H1 (cell line): Measurements from ENCODE around the gene FAM163A. TPM values are rescaled to one million over a fixed set of nuclear protein-coding genes. Genes with fewer than 3 reads are reported as not detected.

Source experiments
- CTCF ChIA-PET: fragments of 300-600 bp; sonication (Branson Sonifier 250); formaldehyde crosslinking; loops from one replicate; lab custom pipeline; 2021; ENCODE audit not compliant: partially characterized antibody; lab: Charles Lee
- POLR2A ChIA-PET: fragments of 300-600 bp; sonication (Branson Sonifier 250); formaldehyde crosslinking; loops from one replicate; lab custom pipeline; 2021; ENCODE audit warnings: inconsistent platforms; ENCODE audit not compliant: partially characterized antibody; lab: Charles Lee
- DNase-seq, 2 experiments: peaks; one replicate each; pipeline versions ENCODE4 v3.0.0 to v3.0.0-alpha.2; 2010 to 2022; ENCODE audit warnings: low spot score in 2 of 2, low read depth in 1 of 2, mixed read lengths in 1 of 2
- FAIRE-seq: peaks from 2 replicates; lab custom pipeline; 2011; peaks lifted over from hg19 to GRCh38; lab: Jason Lieb, UNC
- H2AFZ ChIP-seq: 2 replicates; pipeline ENCODE4 v1.8.1; 2012; ENCODE audit warnings: low read length, inconsistent platforms
- H2AK5ac ChIP-seq: 2 replicates; pipeline ENCODE4 v1.6.1; 2013; ENCODE audit warnings: low read depth, low read length
- H2BK120ac ChIP-seq: replicated peaks from 2 replicates; pipeline ENCODE3; 2013; ENCODE audit warnings: low read depth, low read length, inconsistent platforms
- H2BK12ac ChIP-seq: 2 replicates; pipeline ENCODE4 v1.6.1; 2013; ENCODE audit warnings: low read depth, low read length
- H2BK15ac ChIP-seq: 2 replicates; pipeline ENCODE4 v1.6.1; 2013; ENCODE audit warnings: low read length
- H2BK20ac ChIP-seq: 2 replicates; pipeline ENCODE4 v1.6.1; 2013; ENCODE audit warnings: low read length
- H2BK5ac ChIP-seq: 2 replicates; pipeline ENCODE4 v1.6.1; 2013; ENCODE audit warnings: low read depth, low read length
- H3K14ac ChIP-seq: 2 replicates; pipeline ENCODE4 v1.6.1; 2013; ENCODE audit warnings: inconsistent platforms; ENCODE audit not compliant: insufficient read length
- H3K18ac ChIP-seq: 2 replicates; pipeline ENCODE4 v1.6.1; 2013; ENCODE audit warnings: low read length; ENCODE audit errors: extremely low read depth
- H3K23ac ChIP-seq: 2 replicates; pipeline ENCODE4 v1.6.1; 2013; ENCODE audit warnings: inconsistent platforms; ENCODE audit not compliant: insufficient read length
- H3K23me2 ChIP-seq: 2 replicates; pipeline ENCODE4 v1.6.1; 2013; ENCODE audit warnings: low read depth, low read length
- H3K27ac ChIP-seq: 2 replicates; pipeline ENCODE4 v1.6.1; 2011; ENCODE audit warnings: low read depth, low read length, inconsistent platforms
- H3K27me3 ChIP-seq, 4 experiments: replicated peaks in 1 of 4; 1 replicate in 1 of 4; 2 replicates in 3 of 4; pipeline versions ENCODE4 v1.6.1 to v1.8.1; 2011 to 2013; ENCODE audit warnings: low read length in 3 of 4, mild to moderate bottlenecking in 3 of 4, inconsistent platforms in 2 of 4, mixed read lengths in 2 of 4, moderate library complexity in 1 of 4; ENCODE audit not compliant: control insufficient read depth in 3 of 4, insufficient read depth in 3 of 4; ENCODE audit errors: extremely low read depth in 1 of 4
- H3K36me3 ChIP-seq, 4 experiments: 2 replicates each; pipeline versions ENCODE4 v1.6.1 to v1.8.1; 2011 to 2013; ENCODE audit warnings: mild to moderate bottlenecking in 4 of 4, low read length in 3 of 4, moderate library complexity in 2 of 4, control low read depth in 1 of 4, inconsistent platforms in 1 of 4; ENCODE audit not compliant: insufficient read depth in 4 of 4, control insufficient read depth in 2 of 4
- H3K4ac ChIP-seq: replicated peaks from 2 replicates; pipeline ENCODE3; 2013; ENCODE audit warnings: low read length, low read depth, mixed read lengths, inconsistent platforms; ENCODE audit not compliant: insufficient read length
- H3K4me1 ChIP-seq, 4 experiments: replicated peaks in 1 of 4; 1 replicate in 1 of 4; 2 replicates in 3 of 4; pipeline versions ENCODE4 v1.6.1 to v1.8.1; 2011 to 2013; ENCODE audit warnings: low read length in 3 of 4, inconsistent platforms in 2 of 4, mixed read lengths in 1 of 4; ENCODE audit not compliant: insufficient read depth in 4 of 4, control insufficient read depth in 3 of 4
- H3K4me2 ChIP-seq, 2 experiments: 2 replicates each; pipeline versions ENCODE4 v1.6.1 to v1.8.1; 2011 to 2013; ENCODE audit warnings: low read depth in 2 of 2, low read length in 2 of 2, control low read depth in 1 of 2, inconsistent platforms in 1 of 2, mild to moderate bottlenecking in 1 of 2; ENCODE audit not compliant: insufficient read depth in 1 of 2
- H3K4me3 ChIP-seq, 4 experiments: fragments of 200-600, 300-600 bp in 1 of 4; sonication (generic), shearing (Covaris generic), sonication (Bioruptor Twin) in 1 of 4; 2 replicates each; pipeline versions ENCODE4 v1.5.1 to v1.8.1; 2011 to 2016; ENCODE audit warnings: low read length in 4 of 4, low read depth in 3 of 4, control low read depth in 2 of 4, inconsistent platforms in 2 of 4, mild to moderate bottlenecking in 2 of 4, mixed read lengths in 1 of 4, moderate library complexity in 1 of 4; ENCODE audit not compliant: insufficient read depth in 2 of 4; ENCODE audit errors: extremely low read depth in 1 of 4
- H3K56ac ChIP-seq: replicated peaks from 2 replicates; pipeline ENCODE3; 2013; ENCODE audit warnings: low read depth, mild to moderate bottlenecking, mixed read lengths, low read length, inconsistent platforms; ENCODE audit not compliant: insufficient read length
- H3K79me1 ChIP-seq: 2 replicates; pipeline ENCODE4 v1.6.1; 2013; ENCODE audit warnings: low read depth, low read length, control low read depth
- H3K79me2 ChIP-seq, 2 experiments: 2 replicates each; pipeline versions ENCODE4 v1.6.1 to v1.8.1; 2012 to 2013; ENCODE audit warnings: low read length in 2 of 2, mild to moderate bottlenecking in 2 of 2, inconsistent platforms in 1 of 2; ENCODE audit not compliant: insufficient read depth in 2 of 2, control insufficient read depth in 1 of 2
- H3K9ac ChIP-seq, 4 experiments: replicated peaks in 1 of 4; 1 replicate in 1 of 4; 2 replicates in 3 of 4; pipeline versions ENCODE4 v1.6.1 to v1.8.1; 2011 to 2013; ENCODE audit warnings: low read depth in 3 of 4, low read length in 3 of 4, control low read depth in 2 of 4, mild to moderate bottlenecking in 2 of 4, moderate library complexity in 2 of 4, inconsistent platforms in 1 of 4; ENCODE audit errors: extremely low read depth in 1 of 4
- H3K9me3 ChIP-seq, 2 experiments: 2 replicates each; pipeline versions ENCODE4 v1.6.1 to v1.8.1; 2012 to 2013; ENCODE audit warnings: mild to moderate bottlenecking in 2 of 2, moderate library complexity in 2 of 2, control low read depth in 1 of 2, inconsistent platforms in 1 of 2, low read depth in 1 of 2, low read length in 1 of 2, mixed read lengths in 1 of 2; ENCODE audit not compliant: insufficient read depth in 2 of 2
- H4K20me1 ChIP-seq, 2 experiments: replicated peaks in 1 of 2; 2 replicates each; pipeline versions ENCODE3 to v1.8.1; 2011 to 2013; ENCODE audit warnings: inconsistent platforms in 2 of 2, low read length in 2 of 2, mild to moderate bottlenecking in 1 of 2; ENCODE audit not compliant: insufficient read depth in 2 of 2, control insufficient read depth in 1 of 2
- H4K5ac ChIP-seq: 2 replicates; pipeline ENCODE4 v1.6.1; 2013; ENCODE audit warnings: low read length, low read depth, mixed read lengths, inconsistent platforms; ENCODE audit not compliant: insufficient read length
- H4K8ac ChIP-seq: 2 replicates; pipeline ENCODE4 v1.8.0; 2013; ENCODE audit warnings: mild to moderate bottlenecking, moderate library complexity, low read length, inconsistent platforms; ENCODE audit not compliant: insufficient read depth; ENCODE audit errors: extremely low read depth
- H4K91ac ChIP-seq: replicated peaks from 2 replicates; pipeline ENCODE3; 2013; ENCODE audit warnings: low read length, mixed read lengths, inconsistent platforms; ENCODE audit not compliant: insufficient read length
- ASH2L ChIP-seq: fragments of 200-600, 300-600 bp; sonication (generic); IDR thresholded peaks from one replicate; pipeline ENCODE4 v1.7.1; 2017; ENCODE audit warnings: low read length
- KDM1A ChIP-seq: fragments of 200-600, 300-600 bp; sonication (generic); IDR thresholded peaks from 2 replicates; pipeline ENCODE4 v1.7.1; 2016; ENCODE audit warnings: mild to moderate bottlenecking, low read length, borderline replicate concordance
- SIN3A ChIP-seq, 2 experiments: IDR thresholded peaks in 1 of 2; conservative IDR thresholded peaks in 1 of 2; 2 replicates each; pipeline ENCODE4 v1.6.1; 2011 to 2012; ENCODE audit warnings: low read length in 2 of 2, improper control_type of control experiment in 1 of 2, low read depth in 1 of 2, mild to moderate bottlenecking in 1 of 2
- WGBS, 2 experiments: shearing (Covaris generic) in 1 of 2; methylation state at CpG; one replicate each; pipeline versions ENCODE4 v1.1.6 to v1.1.7; 2013 to 2015; ENCODE audit warnings: low lambda C conversion rate in 2 of 2, mixed read lengths in 2 of 2, inconsistent platforms in 1 of 2, low coverage in 1 of 2, missing lambda C conversion rate in 1 of 2; ENCODE audit not compliant: insufficient replicate concordance in 2 of 2, insufficient coverage in 1 of 2, insufficient read length in 1 of 2; ENCODE audit errors: extremely low coverage in 1 of 2, missing lambda C conversion rate in 1 of 2; 5-methylcytosine and 5-hydroxymethylcytosine counted together
- polyA plus RNA-seq, 7 experiments: library from polyadenylated mRNA; depleted of rRNA in 3 of 7; stranded (reverse) in 5 of 7; unstranded in 2 of 7; fragments of >200 nt in 5 of 7; fragments of 200-250 nt in 2 of 7; gene quantifications; 1 replicate in 5 of 7; 2 replicates in 1 of 7; 4 replicates in 1 of 7; pipeline versions ENCODE4 v1.2.1 to v1.2.3, GENCODE V29; 2011 to 2013; ENCODE audit warnings: missing spikeins in 2 of 7, mixed read lengths in 2 of 7
- total RNA-seq: library from RNA; stranded (reverse); fragmentation: NEBNext Ultra II Directional; extraction: Animal tissue kit (Norgen Biotek cat#: 25700); gene quantifications from 2 replicates; pipeline ENCODE4 v1.2.1, GENCODE V29; 2021

The FAM163A gene
- total and polyA plus RNA-seq, 2 of the 8 experiments (the other 6 are each of a cell fraction or from before 2014, with no cell fraction given), result 0.13 to 0.18 TPM

- no peaks in the 10 kb centered on the region for H3K36me3 ChIP-seq
- no peaks in the 10 kb centered on the region for H4K20me1 ChIP-seq
- no peak overlapping the region for H3K14ac ChIP-seq
- no peaks in the 10 kb centered on the region for H3K9me3 ChIP-seq
- POLR2A ChIA-PET, result interaction anchor here (1.2 kb wide), 1 partner anchor 105 kb away, joined by 5 read pairs; no protein-coding TSS in a partner anchor
- no peak overlapping the region for H2BK5ac ChIP-seq
- H2BK12ac ChIP-seq, result no peak overlapping the region
- H3K79me1 ChIP-seq, result no peaks in the 10 kb centered on the region
- peaks cover 7% of the 10 kb centered on the region for H3K23me2 ChIP-seq
- H4K91ac ChIP-seq, result no peak overlapping the region
- H3K4me2 ChIP-seq, result no peak overlapping the region
- peaks cover 0 to 9% (median 6%) of the 10 kb centered on the region in 4 experiments; a peak in 6 of 7 replicates for H3K27me3 ChIP-seq
- no peak for DNase-seq
- no peak overlapping the region for H3K4me3 ChIP-seq
- no peak for FAIRE-seq
- no peak overlapping the region for H3K27ac ChIP-seq
- H4K8ac ChIP-seq, result no peak overlapping the region
- no peak overlapping the region for H2BK120ac ChIP-seq
- H3K9ac ChIP-seq, result no peak overlapping the region
- peaks cover 0 to 8% (median 4%) of the 10 kb centered on the region in 4 experiments; a peak in 5 of 7 replicates for H3K4me1 ChIP-seq
- H4K5ac ChIP-seq, result no peak overlapping the region
- no peak overlapping the region for H3K4ac ChIP-seq
- no peak overlapping the region for H2AK5ac ChIP-seq
- CTCF ChIA-PET, result interaction anchor here (0.6 to 16.2 kb wide), 57 partner anchors 11 to 732 kb away, joined by 3 to 595 read pairs (median 5); no protein-coding TSS in a partner anchor
- no peak overlapping the region for H2BK20ac ChIP-seq
- H2AFZ ChIP-seq, result no peak overlapping the region
- no peak overlapping the region for H3K23ac ChIP-seq
- H2BK15ac ChIP-seq, result no peak overlapping the region
- WGBS, 2 experiments, result 81% methylated on average over 7 of the region's 7 CpGs; no CpG with 5 or more reads in 1 of the 2 experiments
- no peak overlapping the region for H3K56ac ChIP-seq
- no peak overlapping the region for H3K18ac ChIP-seq
- H3K79me2 ChIP-seq, result no peaks in the 10 kb centered on the region
- TF ChIP-seq KDM1A (no peak), SIN3A (conservative IDR thresholded peaks at IDR 0.05 in 1 of 2, IDR thresholded peaks at IDR 0.05 in 1 of 2; ENCODE audit: low read depth in 1 of 2, low read length in 2 of 2) (no peak), ASH2L (no peak)
Measured at GRCh38 chr1:179810367-179810715, 67.2 kb downstream of the FAM163A start.
